Measurements from ENCODE around the gene KIFBP.
A peak's percentile ranks its signal among the peaks of the same experiment; 100 is the strongest.
"Not testable (repeated sequence)": the region's sequence is repeated elsewhere in the genome, so short reads cannot be mapped to it uniquely, and the experiment has no call there.

The KIFBP gene

DNA sequence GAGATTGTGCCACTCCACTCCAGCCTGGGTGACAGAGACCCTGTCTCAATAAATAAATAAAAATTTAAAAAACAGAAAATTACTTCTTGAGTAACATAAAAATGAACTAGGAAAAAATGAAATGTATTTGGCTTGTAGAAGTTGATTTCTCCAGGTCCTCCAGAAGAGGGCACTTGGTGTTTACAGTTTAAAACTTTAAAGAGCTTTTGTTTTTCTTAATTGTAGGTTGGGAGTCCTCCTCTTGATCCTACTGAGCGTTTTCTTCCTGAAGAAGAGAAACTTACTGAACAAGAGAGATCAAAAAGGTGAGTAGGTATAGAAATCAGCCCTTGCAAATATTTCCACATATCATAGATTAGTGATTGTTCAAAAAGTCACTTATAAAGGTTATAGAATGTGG is 16.2 kb downstream of the KIFBP start:
- DNase-seq, result peak; percentile 1

DNA sequence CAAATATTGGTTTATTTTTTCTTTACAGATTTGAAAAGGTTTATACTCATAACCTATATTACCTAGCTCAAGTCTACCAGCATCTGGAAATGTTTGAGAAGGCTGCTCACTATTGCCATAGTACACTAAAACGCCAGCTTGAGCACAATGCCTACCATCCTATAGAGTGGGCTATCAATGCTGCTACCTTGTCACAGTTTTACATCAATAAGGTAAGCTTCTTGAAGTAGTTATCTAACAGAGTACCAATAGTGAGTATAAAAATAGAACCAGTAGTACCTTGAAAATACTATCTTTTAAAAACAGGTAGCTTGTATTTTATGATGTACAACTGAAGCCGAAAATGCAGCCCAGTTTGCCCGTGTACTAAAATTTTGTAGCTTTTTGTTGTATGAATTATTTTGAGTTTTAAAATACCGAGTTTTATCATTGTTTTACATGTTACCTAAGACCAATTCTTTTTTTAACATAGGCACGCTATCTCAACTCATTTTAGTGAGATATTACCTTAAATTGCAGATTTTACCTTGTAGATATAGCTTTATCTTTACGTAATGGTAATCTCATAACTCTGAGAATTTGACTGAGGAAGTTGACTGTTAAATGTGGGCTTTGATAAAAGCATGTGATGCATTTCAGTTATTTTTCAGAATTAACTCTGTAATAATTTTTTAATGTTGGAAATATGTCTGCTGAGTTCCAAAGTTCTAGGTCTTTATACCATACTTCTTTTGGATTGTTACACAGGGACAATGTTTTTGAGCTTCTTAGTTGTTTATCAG is 17.3 kb downstream of the KIFBP start:
- DNase-seq, result no peak

DNA sequence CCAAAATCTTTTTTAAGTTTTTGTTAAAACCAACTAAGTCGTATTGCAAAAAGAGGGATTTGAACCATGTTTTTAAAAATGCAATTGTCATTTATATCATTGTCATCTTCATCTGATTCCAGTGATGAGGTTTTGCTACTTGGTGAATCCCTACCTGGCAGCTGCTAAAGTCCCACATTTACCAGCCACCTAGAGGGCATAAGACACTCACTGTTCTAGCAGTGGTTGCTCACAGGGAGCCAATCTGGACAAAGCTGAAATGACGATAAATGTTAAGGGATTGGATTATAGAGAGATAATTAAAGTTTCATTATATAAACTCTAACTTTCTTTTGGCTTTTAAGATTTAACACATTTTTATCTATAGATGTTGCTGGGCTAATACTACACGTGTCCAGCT is 18.7 kb downstream of the KIFBP start:
- no peak for DNase-seq

GRCh38 chr10:69009360-69009759 is 20.8 kb downstream of the KIFBP start:
- DNase-seq, result no peak

GRCh38 chr10:69010151-69010640 is 21.6 kb downstream of the KIFBP start:
- DNase-seq, result no peak

- DNase-seq, result not testable (repeated sequence)
Observed at GRCh38 chr10:69012778-69013177, 24.2 kb downstream of the KIFBP start.

- no peak for DNase-seq
Observed at GRCh38 chr10:69014171-69014570, 25.6 kb downstream of the KIFBP start.

GRCh38 chr10:69018613-69019012 is 30.0 kb downstream of the KIFBP start:
- no peak for DNase-seq

- DNase-seq, result no peak
Observed at GRCh38 chr10:69022611-69023010, 34.0 kb downstream of the KIFBP start.

GRCh38 chr10:69025370-69025896 is 36.8 kb downstream of the KIFBP start:
- no peak for DNase-seq

GRCh38 chr10:69033256-69033655 is 44.7 kb downstream of the KIFBP start:
- DNase-seq, result no peak

GRCh38 chr10:69037489-69037888 is 48.9 kb downstream of the KIFBP start:
- DNase-seq, result no peak

DNA sequence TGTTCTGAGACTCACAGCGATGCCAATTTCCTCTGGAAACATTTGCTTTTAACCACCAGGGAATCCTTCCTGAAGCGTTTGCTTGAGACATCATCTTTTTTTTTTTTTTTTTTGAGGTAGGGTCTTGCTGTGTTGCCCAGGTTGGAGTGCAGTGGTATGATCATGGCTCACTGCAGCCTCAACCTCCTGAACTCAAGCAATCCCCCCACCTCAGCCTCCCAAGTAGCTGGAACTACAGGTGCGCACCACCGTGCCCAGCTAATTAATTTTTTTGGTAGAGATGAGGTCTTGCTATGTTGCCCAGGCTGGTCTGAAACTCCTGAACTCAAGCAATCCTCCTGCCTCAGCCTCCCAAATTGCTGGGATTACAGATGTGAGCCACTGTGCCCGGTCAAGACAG is 52.3 kb downstream of the KIFBP start:
- DNase-seq, result not testable (repeated sequence)

DNA sequence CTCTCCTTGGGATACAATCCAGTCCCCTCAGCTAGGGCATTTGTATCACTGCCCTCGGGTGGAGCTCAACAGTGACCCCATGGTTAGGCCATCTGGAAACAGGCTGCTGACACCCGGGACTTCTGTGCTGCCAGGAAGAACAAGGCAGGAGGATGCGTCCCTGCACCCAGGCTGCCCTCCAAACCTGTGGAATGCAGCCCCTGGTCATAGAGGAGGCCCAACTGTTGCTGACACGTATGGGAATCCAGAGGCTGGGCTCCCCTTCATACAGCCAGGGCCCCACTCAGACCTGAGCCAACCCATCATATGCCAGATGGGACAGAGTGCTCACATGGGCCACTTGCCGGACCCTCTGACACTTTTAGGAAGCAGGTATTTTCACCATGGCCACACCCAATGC is 53.8 kb downstream of the KIFBP start:
- DNase-seq, result no peak

DNA sequence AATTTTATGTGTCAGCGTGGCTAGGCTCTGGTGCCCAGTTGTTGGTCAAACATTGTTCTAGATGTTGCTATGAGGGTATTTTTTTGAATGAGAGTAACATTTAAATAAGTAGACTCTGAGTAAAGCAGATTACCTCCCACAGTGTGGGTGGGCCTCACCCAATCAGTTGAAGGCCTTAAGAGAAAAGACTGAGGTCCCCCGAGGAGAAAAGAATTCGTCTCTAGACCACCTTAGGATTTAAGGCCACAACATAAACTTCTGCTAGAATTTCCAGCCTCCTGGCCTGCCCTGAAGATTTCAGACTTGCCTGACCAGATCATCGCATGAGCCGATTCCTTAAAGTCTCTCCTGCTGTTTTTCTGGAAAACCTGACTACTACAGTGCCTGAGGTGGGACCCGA is 54.2 kb downstream of the KIFBP start:
- DNase-seq, result no peak

- DNase-seq, result no peak
Observed at GRCh38 chr10:69043931-69044531, 55.4 kb downstream of the KIFBP start.

- DNase-seq, result no peak
Observed at GRCh38 chr10:69044546-69044945, 55.9 kb downstream of the KIFBP start.

- no peak for DNase-seq
Observed at GRCh38 chr10:69045441-69046300, 57.1 kb downstream of the KIFBP start.

- no peak for DNase-seq
Observed at GRCh38 chr10:69047111-69047832, 58.7 kb downstream of the KIFBP start.

- DNase-seq, result peak; percentile 49
Observed at GRCh38 chr10:69048103-69048502, 59.5 kb downstream of the KIFBP start.

- DNase-seq, result no peak
Observed at GRCh38 chr10:69049566-69049961, 61.0 kb downstream of the KIFBP start.

DNA sequence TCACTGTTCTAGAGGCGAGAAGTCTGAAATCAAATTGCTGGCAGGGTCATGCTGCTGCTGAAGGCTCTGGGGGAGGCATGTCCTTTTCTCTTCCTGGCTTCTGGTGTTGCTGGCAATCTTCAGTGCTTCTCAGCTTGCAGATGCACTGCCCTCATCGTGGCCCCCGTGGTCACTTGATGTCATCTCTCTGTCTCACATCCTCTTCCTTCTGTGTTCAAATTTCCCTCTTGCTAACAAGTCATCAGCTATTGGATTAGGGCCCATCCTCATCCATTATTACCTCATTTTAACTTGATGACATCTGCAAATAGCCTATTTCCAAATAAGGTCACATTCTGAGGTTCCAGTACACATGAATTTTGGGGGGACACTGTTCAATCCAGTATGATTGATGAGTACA is 62.7 kb downstream of the KIFBP start:
- no peak for DNase-seq
